Measurements from ENCODE around the gene ABLIM3.

- no peak for TF ChIP-seq CTCF (IDR thresholded peaks at IDR 0.05; ENCODE audit: insufficient read depth, low read length, poor library complexity, severe bottlenecking)
- TF ChIP-seq EZH2phosphoT487 (conservative IDR thresholded peaks at IDR 0.05; ENCODE audit: low read length), result no peak
These were observed 23.4 kb downstream of the ABLIM3 start for GRCh38 chr5:149164731-149165130.

Measured in SU-DHL-6 (cell line).